Gastrocnemius medialis (tissue), 4 donors: ENCODE measurements around the gene KDM5B.

Source experiments
- POLR2A ChIP-seq, 2 donors: fragments of 450-650 bp; IDR thresholded peaks; one replicate each; pipeline ENCODE4 v1.6.1; 2017; ENCODE audit warnings: antibody characterized with exemption in 2 of 2, mild to moderate bottlenecking in 2 of 2, moderate library complexity in 2 of 2
- TF ChIP-seq, protein P1 (sequence below), 5 experiments: fragments of 450-650 bp in 3 of 5; fragments of 200-600 bp in 2 of 5; sonication (generic) in 2 of 5; IDR thresholded peaks in 4 of 5; conservative IDR thresholded peaks in 1 of 5; 1 replicate in 4 of 5; 2 replicates in 1 of 5; pipeline ENCODE4 v1.5.1; 2016 to 2019; ENCODE audit warnings: antibody characterized with exemption in 5 of 5, mild to moderate bottlenecking in 3 of 5, moderate library complexity in 3 of 5

DNA sequence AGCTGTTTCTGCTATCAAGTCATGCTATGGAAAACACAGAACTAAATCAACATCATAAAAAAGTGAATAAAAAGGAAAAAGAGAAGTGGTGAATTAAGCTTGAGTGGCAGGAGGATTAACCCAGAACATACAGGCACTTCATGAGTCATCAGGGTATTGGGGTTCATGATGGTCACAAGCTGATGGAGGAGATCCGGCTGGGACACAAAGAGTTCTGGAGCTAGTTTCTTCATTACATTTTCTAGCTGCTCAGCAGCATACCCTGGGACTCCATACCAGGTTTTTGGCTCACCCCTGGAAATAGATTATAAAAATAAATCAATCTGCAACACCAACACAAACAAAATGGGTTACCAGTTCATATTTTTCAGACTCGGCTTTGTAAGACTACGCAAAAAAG lies 55.4 kb downstream of the KDM5B start:
- TF ChIP-seq, protein P1, sequence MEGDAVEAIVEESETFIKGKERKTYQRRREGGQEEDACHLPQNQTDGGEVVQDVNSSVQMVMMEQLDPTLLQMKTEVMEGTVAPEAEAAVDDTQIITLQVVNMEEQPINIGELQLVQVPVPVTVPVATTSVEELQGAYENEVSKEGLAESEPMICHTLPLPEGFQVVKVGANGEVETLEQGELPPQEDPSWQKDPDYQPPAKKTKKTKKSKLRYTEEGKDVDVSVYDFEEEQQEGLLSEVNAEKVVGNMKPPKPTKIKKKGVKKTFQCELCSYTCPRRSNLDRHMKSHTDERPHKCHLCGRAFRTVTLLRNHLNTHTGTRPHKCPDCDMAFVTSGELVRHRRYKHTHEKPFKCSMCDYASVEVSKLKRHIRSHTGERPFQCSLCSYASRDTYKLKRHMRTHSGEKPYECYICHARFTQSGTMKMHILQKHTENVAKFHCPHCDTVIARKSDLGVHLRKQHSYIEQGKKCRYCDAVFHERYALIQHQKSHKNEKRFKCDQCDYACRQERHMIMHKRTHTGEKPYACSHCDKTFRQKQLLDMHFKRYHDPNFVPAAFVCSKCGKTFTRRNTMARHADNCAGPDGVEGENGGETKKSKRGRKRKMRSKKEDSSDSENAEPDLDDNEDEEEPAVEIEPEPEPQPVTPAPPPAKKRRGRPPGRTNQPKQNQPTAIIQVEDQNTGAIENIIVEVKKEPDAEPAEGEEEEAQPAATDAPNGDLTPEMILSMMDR (IDR thresholded peaks at IDR 0.05 in 4 of 5, conservative IDR thresholded peaks at IDR 0.05 in 1 of 5): no peak
- TF ChIP-seq POLR2A (IDR thresholded peaks at IDR 0.05): no peak
